WTC11 (cell line): ENCODE data around the gene COPZ2.

ENCODE experiments used
- CTCF ChIP-seq: fragments of 200-600 bp; IDR thresholded peaks from 2 replicates; pipeline ENCODE4 v1.8.0; 2022; ENCODE audit warnings: antibody characterized with exemption
- E2F1 ChIP-seq: sonication (generic); formaldehyde crosslinking; IDR thresholded peaks from 2 replicates; pipeline ENCODE4 v1.8.0; 2022; ENCODE audit warnings: mild to moderate bottlenecking, missing genetic modification reagents
- E2F4 ChIP-seq: sonication (generic); formaldehyde crosslinking; IDR thresholded peaks from 2 replicates; pipeline ENCODE4 v1.8.1; 2022; ENCODE audit warnings: low read depth, mild to moderate bottlenecking, moderate library complexity, missing genetic modification reagents, borderline replicate concordance
- JUN ChIP-seq: sonication (generic); formaldehyde crosslinking; IDR thresholded peaks from 2 replicates; pipeline ENCODE4 v1.8.0; 2023; ENCODE audit warnings: mild to moderate bottlenecking, missing genetic modification reagents
- MLX ChIP-seq: sonication (generic); formaldehyde crosslinking; IDR thresholded peaks from 2 replicates; pipeline ENCODE4 v1.8.1; 2023; ENCODE audit warnings: mild to moderate bottlenecking, missing genetic modification reagents, moderate library complexity
- TEAD1 ChIP-seq: sonication (generic); formaldehyde crosslinking; IDR thresholded peaks from 2 replicates; pipeline ENCODE4 v1.8.0; 2022; ENCODE audit warnings: mild to moderate bottlenecking, missing genetic modification reagents
- ZNF138 ChIP-seq: sonication (generic); formaldehyde crosslinking; conservative IDR thresholded peaks from 2 replicates; pipeline ENCODE4 v1.8.1; 2022; ENCODE audit warnings: mild to moderate bottlenecking, moderate library complexity, missing genetic modification reagents
- ZNF512 ChIP-seq: sonication (generic); formaldehyde crosslinking; IDR thresholded peaks from 2 replicates; pipeline ENCODE4 v1.8.1; 2022; ENCODE audit warnings: missing genetic modification reagents, borderline replicate concordance

GRCh38 chr17:47990962-47991731 is 46.5 kb downstream of the COPZ2 start:
- no peak for TF ChIP-seq JUN
- TF ChIP-seq CTCF, result no peak
- no peak for TF ChIP-seq ZNF138 (CRISPR knock-in tag)
- no peak for TF ChIP-seq ZNF512
- TF ChIP-seq TEAD1 (CRISPR knock-in tag), result no peak
- no peak for TF ChIP-seq E2F1 (CRISPR knock-in tag)
- no peak for TF ChIP-seq E2F4 (CRISPR knock-in tag)
- TF ChIP-seq MLX (CRISPR knock-in tag), result no peak
